Dedifferentiated amniotic fluid mesenchymal stem cell (primary cell): Measurements from ENCODE around the gene ARL14.

Experiments used
- DNase-seq: peaks from one replicate; pipeline ENCODE4 v3.0.0-alpha.2; 2016; ENCODE audit errors: extremely low spot score

ARL14 gene

GRCh38 chr3:160722331-160722730 lies 45.4 kb downstream of the ARL14 start:
- DNase-seq, result no peak

GRCh38 chr3:160725338-160725737 lies 48.4 kb downstream of the ARL14 start:
- DNase-seq, result no peak
